NCI-H510A treated with DMSO at 0.1 percent for 48 hours (cell line): ENCODE data around the gene CFAP65.

Experiments
- DNase-seq: peaks from one replicate; lab custom pipeline; 2025; lab: John Stamatoyannopoulos, UW

The CFAP65 gene, protein sequence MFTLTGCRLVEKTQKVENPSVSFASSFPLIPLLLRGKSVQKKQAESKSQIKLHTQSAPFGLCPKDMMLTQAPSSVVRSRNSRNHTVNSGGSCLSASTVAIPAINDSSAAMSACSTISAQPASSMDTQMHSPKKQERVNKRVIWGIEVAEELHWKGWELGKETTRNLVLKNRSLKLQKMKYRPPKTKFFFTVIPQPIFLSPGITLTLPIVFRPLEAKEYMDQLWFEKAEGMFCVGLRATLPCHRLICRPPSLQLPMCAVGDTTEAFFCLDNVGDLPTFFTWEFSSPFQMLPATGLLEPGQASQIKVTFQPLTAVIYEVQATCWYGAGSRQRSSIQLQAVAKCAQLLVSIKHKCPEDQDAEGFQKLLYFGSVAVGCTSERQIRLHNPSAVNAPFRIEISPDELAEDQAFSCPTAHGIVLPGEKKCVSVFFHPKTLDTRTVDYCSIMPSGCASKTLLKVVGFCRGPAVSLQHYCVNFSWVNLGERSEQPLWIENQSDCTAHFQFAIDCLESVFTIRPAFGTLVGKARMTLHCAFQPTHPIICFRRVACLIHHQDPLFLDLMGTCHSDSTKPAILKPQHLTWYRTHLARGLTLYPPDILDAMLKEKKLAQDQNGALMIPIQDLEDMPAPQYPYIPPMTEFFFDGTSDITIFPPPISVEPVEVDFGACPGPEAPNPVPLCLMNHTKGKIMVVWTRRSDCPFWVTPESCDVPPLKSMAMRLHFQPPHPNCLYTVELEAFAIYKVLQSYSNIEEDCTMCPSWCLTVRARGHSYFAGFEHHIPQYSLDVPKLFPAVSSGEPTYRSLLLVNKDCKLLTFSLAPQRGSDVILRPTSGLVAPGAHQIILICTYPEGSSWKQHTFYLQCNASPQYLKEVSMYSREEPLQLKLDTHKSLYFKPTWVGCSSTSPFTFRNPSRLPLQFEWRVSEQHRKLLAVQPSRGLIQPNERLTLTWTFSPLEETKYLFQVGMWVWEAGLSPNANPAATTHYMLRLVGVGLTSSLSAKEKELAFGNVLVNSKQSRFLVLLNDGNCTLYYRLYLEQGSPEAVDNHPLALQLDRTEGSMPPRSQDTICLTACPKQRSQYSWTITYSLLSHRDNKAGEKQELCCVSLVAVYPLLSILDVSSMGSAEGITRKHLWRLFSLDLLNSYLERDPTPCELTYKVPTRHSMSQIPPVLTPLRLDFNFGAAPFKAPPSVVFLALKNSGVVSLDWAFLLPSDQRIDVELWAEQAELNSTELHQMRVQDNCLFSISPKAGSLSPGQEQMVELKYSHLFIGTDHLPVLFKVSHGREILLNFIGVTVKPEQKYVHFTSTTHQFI (N-terminal part only)

GRCh38 chr2:219041252-219041651 lies at the start of gene CFAP65:
TSS of gene CFAP65 (minus strand) at chr2:219041516. CDS start at chr2:219039048, 2,468 bp downstream.
- DNase-seq, result peak; percentile 44

- no peak for DNase-seq
These were observed 49.4 kb upstream of the CFAP65 start for GRCh38 chr2:219090436-219091299.

DNA sequence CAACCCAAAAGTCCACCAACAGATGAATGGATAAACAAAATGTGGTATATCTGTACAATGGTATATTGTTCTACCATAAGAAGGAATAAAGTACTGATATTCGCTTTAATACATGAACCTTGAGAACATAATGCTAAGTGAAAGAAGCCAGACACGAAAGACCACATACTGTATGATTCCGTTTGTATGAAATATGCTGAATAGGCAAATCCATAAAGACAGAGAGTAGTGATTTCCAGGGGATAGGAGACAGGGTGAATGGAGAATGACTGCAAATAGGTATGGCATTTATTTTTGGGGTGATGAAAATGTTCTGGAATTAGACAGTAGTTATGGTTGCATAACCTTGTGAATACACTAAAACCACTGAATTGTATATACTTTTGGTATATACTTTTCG lies 48.0 kb upstream of the CFAP65 start:
- DNase-seq, result no peak

- DNase-seq, result no peak
These were observed 46.5 kb upstream of the CFAP65 start for GRCh38 chr2:219087848-219088247.

DNA sequence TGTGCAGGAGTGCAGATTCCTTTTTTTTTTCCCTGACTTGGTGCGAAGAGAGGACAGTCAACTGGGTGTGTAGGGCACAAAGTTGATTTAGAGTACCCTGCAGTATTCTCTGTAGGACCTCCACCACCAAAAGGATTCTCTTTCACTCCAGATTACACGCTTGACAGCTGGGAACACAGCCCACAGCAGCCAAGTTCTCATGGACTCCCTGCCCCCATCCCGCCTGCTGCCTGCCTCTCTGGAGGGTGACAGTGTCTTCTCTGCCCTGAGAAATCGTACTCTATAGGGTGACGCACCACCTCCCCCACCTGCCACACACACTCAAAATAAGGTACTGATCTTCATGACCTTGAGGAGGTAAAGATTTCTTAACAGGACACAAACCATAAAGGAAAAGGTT lies 46.0 kb upstream of the CFAP65 start:
- DNase-seq, result no peak

- DNase-seq, result no peak
These were observed 44.9 kb upstream of the CFAP65 start for GRCh38 chr2:219086196-219086595.

DNA sequence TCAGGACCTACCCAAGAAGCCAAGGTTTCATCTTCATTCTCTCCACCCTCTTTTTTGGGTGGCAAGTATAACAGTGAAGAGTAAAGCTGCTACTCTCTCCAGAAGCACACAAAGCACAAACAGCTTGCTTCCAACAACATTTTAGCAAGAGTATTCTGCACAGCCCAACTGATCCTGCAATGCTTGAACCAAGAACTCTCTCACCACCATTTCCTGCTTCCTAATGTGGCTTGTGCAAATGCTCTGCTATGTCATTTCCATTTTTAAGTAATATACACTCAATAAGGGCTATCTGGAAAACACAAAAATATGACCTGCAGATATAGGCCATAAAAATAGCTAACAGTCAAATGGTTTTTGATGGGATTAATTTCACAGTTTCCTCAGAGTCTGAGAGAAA lies 43.5 kb upstream of the CFAP65 start:
- DNase-seq, result no peak

DNA sequence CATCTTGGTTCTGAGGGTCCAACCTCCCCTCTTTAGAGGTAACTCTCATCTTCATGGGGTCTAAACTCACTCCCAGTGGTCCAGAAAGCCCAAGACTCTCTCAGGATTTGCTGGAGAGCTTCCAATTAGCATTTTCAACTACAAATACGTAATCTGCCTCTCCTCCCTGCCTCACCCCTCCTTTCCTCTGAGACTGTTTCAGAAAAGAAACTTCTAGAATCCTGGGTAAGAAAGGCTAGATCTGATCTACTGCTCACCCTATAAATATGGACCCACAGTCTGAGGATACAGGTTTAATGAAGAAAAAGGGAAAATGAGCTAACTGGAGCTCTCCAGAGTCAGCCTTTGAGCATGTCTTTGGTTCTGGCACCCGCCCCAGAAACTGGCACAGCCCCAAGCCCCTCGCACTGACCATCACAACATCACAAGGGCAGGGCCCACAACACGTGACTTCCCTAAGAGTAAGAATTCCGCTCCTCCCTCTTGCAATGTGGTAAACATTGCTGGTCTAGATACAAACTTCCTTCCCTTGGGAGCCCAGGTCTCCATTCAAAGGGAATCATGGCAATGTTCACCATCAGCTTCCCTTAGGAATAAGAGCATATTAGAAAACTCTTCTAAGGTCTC lies 41.1 kb upstream of the CFAP65 start:
- DNase-seq, result no peak

- no peak for DNase-seq
These were observed 40.5 kb upstream of the CFAP65 start for GRCh38 chr2:219081701-219082331.

DNA sequence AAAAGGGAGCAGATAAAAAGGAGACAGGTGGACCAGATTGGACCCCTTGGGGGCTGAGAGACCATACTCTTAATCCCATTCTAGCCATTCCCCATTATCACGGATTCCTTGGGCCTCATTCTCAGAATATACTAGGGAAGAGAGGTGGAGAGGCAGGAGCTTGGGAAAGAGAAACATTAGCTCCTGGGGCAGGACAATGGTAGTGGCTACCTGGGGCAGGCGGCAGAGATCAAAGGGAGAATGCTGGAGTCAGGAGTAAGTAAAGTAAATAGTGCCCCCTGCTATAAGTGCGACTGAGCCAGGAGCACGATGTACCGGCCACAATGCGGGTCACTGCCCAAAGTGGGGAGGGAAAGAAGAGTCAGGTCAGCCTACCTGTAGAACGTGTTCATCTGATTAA lies 39.8 kb upstream of the CFAP65 start:
- DNase-seq, result peak; percentile 20

DNA sequence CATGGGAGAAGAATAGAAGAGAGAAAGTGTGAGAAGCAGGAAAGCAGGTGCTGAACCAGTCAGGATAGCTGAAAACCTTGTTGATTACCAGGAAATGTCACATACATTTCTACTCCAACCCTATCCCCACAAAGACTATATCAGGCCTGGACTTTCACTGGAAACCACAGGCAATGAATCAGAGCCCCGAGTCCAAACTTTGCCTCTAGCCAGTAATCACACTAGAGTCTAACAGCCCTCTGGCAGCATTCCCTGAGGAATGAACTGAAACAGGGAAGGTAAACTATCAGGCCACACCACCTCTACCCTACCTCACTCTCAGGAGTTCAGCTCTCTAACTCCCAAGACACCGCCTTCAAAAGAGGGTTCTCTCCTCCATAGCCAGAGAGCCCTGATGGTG lies 38.1 kb upstream of the CFAP65 start:
- no peak for DNase-seq

- DNase-seq, result no peak
These were observed 37.6 kb upstream of the CFAP65 start for GRCh38 chr2:219078951-219079350.

DNA sequence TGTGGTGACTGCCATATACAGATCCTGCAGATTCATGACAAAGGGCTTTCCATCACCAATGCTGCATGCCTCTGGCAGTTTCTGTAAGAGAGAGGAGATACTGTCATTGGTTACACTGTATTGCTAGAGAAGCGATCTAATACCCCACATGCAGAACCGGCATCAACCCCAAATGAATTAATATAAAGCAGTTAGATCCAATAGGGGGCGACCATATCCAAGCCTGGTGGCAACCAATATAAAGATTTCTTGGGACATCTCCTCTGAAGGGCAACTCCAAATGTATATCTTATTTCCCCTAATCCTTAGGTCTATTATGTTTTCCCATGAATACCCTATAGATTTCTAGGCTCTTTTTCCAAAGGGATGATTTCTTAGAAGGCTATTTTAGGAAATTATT lies 36.8 kb upstream of the CFAP65 start:
- no peak for DNase-seq

- DNase-seq, result no peak
These were observed 34.9 kb upstream of the CFAP65 start for GRCh38 chr2:219076253-219076652.

- peak; percentile 65 for DNase-seq
These were observed 32.3 kb upstream of the CFAP65 start for GRCh38 chr2:219073413-219074129.

GRCh38 chr2:219072741-219073250 lies 31.5 kb upstream of the CFAP65 start:
- DNase-seq, result no peak

DNA sequence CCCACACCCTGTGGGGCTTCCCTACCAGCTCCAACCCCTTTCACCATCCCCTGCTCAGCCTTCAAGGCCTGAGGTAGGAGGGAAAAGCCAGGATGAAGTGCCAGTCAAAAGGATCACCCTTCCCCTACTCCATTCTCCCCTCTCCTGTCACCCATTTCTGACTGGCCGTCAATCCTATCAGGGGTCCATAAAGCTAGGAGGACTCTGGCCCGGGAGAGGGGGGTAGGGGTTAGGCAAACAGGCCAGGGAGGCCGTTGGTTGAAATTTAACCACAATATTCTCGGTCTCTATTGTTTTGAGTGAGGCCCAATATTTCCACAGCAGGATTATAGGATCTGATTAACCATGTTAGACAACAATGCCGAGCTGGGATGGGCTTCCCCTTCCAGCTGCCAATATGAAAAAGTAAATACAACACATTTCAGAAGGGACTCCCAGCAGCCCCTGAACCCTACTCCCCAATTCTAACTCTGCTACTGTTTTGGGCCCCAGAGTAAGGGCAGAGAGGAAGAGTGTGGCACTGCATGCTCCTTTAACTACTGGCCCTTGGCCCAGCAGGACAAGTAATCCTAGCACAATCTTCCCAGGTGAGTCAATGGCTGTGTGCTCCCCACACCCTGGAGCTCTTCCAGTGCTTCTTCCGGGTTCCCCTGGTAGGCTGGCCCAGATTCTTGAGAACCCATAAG lies 30.0 kb upstream of the CFAP65 start:
- DNase-seq, result no peak

DNA sequence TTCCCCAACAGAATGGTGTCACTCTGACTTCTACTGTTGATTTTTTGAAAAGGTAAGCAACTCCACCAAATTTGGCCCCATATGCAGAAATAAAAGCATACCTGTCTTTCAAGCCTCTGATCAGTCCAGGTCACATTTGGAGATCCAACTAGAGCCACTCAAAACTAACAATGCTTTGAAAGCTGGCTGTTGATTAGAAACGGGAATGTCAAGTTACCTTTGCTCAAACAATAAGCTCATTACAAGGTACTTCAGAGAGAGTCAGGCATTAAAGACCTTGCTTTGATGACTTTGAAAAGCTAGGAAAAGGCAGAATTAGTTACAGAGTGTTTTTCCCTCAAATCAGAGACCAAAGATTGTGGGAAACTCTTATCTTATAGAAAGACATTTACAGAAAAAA lies 24.2 kb upstream of the CFAP65 start:
- DNase-seq, result peak; percentile 19

- DNase-seq, result no peak
These were observed 20.8 kb upstream of the CFAP65 start for GRCh38 chr2:219062081-219062480.
